Germinal center (tissue), 1 donor: ENCODE measurements around the gene LAMB4.
A peak's percentile ranks its signal among the peaks of the same experiment; 100 is the strongest.

Source experiments
- DNase-seq: peaks from one replicate; pipeline ENCODE4 v3.0.0; 2012; ENCODE audit warnings: mixed read lengths, low spot score

The LAMB4 gene

GRCh38 chr7:108142180-108142579, 12.0 kb upstream of the LAMB4 start:
- DNase-seq: no peak

DNA sequence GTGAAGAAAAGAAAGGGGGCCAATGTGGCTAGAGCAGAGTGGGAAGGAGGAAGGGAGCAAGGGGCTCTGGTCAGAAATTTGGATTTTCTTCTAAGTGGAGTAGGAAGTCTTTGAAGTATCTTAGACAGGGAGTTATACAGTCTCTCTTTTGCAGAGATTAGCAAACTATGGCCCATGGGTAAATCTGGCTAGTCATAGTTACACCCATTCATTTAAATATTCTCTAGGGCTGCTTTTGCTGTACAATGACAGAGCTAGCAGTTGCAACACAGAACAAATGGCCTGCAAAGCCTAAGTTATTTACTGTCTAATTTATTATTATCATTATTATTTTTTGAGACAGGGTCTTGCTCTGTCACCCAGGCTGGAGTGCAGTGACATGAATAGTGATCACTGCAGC, 10.5 kb upstream of the LAMB4 start:
- no peak for DNase-seq

- no peak for DNase-seq
Observed at GRCh38 chr7:108138911-108139310, 8.8 kb upstream of the LAMB4 start.

DNA sequence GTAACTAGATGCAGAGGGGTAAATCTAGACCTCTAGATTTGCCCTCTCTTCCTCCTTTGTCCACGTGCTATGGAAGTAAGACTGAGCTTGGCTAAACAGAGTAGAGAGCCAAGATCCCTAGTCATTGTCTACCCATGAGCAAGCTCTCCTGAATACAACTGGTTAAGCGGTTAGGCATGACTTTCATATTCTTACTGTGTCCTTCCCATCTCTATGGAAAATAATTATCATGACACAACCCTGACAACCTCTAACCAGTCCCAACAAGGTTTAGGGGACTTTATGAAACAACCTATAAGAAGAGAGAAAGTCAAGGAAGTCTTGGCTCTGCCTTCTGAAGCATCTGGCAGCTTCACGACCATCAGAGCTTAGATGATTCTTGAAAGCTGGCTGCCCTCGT, 7.8 kb upstream of the LAMB4 start:
- DNase-seq: no peak

DNA sequence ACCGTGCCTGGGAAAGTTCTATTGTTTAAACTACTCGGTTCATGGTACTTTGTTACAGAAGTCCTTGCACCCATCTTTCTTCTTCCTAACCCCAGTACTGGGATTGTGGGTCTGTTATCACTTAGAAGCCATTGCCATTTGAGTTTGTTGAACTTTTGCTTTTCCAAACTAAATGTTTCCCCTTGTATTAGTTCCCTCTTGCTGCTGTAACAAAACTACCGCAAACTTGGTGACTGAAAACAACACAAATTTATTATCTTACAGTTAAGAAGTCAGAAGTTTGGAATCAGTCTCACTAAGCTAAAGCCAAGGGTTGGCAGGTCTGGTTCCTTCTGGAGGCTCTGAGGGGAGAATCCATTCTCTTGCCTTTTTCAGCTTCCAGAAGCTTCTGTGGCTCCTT, 6.9 kb upstream of the LAMB4 start:
- DNase-seq: no peak

DNA sequence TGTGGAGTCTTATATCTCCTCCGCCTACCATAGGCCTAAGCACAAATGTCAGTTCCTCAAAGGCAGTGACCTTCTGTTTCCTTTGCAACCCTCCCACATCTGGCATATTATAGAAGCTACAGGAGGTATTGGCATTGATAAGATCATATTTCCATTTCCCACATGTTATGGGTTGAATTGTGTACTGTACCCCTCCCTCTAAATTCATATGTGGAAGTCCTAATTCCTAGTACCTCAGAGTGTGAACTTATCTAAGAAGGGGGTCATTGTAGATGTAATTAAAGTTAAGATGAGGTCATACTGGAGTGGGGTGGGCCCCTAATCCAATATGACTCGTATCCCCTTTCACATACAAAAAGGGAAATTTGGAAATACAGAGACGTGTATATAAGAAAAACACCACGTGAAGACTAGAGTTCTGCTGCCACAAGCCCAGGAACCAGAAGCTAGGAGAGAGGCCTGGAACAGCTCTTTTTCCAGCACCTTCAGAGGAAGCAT, 6.1 kb upstream of the LAMB4 start:
- no peak for DNase-seq

DNA sequence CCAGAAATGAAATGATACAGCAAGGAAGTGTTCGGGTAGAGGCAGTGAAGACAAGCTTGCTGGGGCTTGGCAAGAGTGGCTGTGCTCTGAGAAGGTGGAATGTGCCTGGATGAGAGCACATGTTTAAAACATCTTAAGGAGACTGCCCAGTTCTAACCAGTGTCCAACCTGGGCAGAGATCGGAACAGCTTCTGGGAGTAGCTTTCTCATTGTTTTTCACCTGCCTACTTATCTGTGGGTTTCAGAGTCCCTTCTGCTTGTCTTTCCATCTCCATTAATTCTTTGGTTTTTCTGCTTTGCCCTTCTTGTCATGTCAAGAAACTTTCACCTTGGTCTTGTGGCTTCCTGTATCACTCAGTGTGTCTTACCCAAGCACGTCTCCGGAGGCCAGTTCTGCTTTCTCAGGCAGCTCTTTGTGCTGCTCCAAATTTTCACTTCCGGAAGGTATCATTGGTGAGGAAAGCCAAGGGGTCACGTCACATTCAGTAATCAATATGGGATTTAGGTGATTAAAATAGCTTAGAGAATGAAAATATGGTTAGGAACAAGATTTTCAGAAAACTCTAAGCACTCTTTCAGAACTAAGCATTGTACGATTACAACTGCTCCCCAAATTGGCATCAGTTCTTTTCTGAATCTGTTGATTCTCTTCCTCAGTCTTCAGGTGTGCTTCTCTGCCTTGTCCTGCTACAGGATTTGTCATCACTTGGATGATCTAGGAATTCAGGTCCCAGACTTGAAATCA, 5.5 kb upstream of the LAMB4 start:
- DNase-seq: peak; percentile 7

- no peak for DNase-seq
Observed at GRCh38 chr7:108134486-108134885, 4.3 kb upstream of the LAMB4 start.

DNA sequence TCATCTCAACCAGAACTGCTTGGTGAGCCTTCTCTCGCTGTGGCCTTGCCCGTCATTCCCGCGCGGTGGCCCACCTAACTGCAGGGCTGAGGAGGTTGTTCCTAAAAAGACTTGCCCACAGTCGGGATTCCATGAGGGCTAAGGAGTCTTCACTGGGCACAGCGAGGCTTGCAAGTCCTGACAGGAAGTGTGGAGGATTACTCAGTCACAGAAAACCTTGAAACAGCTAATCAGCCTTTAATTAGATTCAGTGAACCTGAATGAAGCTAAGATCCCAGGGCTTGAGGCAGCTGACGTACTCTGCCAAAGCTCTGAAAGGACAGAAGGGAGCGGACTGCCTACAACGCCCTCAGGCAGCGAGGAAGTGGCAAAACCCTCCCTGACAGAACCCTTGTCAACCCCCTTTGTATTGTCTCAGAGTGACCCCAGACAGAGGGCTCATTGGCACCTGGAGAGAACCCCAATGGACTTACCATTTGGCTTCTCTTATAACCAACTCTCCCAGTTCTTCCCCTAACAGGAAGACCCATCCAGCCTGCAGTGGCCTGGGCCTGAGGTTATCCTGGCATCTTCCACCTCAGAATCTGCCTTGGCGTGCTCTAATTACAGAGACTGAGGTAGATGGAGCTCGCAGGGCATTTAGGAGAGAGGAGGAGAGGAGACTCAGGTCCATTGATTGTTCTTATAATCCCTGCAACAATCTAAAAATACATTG, 2.5 kb upstream of the LAMB4 start:
- DNase-seq: no peak

DNA sequence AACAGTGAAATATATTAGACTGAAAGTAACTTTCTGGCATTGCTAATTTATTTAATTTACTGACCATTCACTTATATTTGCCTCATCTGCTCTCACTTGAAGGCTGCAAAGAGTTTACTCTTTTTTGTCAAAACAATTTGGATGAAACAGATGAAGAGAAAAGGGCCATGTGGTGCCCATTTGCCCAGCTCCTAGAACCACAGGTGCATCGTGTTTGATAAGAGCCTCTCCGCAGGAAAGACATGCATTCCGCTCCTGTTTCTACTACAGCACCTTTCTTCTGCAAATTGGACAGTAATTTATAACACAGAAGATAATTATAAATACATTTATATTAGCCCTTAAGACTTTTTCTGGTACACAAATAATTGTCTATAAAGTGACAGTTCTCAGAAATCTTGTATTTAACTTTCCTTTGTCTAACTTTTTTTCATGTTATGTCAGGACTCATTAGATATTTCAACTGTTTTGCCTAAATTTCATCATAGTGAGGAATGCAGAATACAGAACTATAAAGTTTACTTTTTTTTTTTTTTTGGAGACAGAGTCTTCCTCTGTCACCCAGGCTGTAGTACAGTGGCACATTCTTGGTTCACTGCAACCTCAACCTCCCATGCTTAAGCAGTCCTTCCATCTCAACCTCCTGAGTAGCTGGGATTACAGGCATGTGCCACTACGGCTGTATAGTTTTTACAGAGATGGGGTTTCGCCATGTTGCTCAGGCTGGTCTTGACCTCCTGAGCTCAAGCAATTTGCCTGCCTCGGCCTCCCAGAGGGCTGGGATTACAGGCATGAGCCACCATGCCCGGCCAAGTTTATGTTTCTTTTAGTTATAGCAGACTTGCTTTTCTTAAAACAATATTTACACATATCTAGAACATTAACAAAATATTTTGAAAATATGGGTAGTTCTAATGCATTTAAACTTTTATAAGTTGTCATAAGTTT, 869 bp downstream of the LAMB4 start:
- DNase-seq: no peak

DNA sequence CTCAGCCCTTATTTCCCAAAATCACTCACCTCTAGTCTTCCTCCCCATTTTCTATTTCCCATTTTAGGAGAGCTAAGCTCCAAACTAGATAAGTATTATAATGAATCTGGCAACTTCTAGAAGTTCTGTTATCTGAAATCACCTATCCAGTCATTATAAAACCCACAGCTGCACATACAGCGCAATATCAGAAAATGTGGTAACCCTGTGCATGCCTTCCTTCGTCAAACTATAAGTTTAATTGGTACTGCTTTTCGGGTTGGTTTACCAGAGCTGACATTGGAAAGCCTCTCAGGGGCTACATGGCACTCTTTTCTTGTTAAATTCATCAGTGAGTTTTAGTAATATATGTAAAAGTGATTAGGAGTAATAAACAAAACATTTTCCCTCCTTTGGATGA, 1.6 kb downstream of the LAMB4 start:
- no peak for DNase-seq

DNA sequence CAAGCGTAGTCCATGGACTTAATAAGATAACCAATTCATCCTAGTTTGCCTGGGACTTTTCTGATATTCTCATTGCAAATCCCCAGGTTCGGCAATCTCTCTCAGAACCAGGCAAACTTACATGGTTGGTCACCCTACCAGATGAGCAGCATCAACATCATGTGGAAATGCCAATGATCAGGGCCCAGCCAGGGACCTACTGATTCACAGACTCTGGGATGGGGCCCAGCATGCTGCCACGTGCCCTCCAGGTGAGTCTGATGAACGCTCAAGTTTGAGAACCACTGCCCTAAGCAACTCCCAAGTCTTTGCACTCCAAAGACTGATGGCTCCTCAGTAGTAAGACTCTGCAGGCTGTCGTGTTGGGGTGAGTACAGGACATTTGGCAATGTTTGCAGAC, 2.7 kb downstream of the LAMB4 start:
- DNase-seq: no peak

DNA sequence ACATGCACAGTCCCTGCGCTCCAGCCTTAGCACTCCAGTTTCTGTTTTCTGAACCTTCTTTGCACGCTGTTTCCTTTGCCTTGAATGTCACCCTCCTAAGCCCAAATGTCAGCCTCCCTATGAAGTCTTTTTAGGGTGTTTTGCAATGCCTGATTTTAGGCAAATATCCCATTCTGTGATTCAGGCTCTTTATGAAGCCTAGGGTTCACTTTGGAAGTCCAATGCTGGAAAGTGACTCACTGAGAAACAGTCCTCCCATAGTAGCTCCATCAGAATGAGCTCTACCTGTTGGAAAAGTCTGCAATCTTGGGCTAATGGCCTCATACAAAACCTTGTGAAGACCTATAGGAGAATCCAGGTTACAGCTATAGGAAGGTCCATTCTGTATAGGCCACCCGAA, 5.3 kb downstream of the LAMB4 start:
- DNase-seq: no peak

GRCh38 chr7:108122181-108122580, 8.0 kb downstream of the LAMB4 start:
- no peak for DNase-seq

DNA sequence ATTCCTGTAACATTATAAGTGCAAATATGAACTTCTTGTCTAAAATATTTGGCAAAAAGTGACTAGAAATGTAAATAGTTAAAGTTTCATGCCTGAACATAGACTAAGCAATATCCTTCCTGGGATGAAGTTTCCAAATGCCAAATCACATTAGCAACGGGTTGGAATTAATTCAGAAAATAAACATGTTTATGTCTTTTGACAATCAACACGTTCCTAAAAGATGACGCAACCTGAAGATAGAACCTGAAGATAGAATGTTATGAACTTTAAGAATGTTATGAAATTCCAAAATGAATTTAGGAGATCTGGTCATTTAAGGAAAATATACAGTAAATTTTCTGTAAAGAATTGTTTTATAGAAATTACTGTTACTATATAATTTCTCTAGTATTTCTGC, 9.2 kb downstream of the LAMB4 start:
- DNase-seq: no peak

- no peak for DNase-seq
Observed at GRCh38 chr7:108120196-108120595, 10.0 kb downstream of the LAMB4 start.

DNA sequence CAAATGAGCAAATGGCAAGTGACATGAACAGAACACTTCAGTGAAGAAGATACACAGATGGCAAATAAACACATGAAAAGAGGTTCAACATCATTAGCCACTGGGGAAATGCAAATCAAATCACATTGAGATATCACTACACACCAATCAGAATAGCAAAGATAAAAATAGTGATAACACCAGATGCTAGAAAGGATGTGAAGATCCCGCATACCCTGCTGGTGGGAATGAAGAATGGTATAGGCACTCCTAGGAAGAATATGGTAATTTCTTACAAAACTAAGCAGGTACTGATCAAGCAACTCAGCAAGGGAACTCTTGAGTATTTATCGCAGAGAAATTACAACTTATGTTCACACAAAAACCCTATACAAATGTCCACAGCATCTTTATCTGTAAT, 11.2 kb downstream of the LAMB4 start:
- no peak for DNase-seq

GRCh38 chr7:108114117-108114841, 15.9 kb downstream of the LAMB4 start:
- DNase-seq: no peak

DNA sequence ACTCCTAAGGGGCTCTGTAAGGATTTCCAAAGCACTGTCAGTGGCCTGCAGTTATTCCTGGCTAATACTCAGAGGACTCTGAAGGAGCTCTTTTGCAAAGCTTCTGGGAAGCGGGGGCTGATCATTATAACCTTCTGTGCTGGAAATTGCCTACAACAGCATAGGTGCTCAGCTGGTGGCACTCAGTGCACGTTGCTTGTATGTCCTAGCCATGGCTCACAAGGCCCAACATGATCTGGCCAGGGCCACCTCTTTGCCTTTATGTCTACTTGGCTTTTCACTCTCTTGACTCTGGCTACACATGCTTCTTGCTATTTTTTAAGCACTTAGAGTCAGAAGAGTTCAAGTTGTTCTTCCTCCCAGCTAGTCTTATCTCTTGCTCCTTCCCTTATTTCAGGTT, 17.5 kb downstream of the LAMB4 start:
- no peak for DNase-seq

DNA sequence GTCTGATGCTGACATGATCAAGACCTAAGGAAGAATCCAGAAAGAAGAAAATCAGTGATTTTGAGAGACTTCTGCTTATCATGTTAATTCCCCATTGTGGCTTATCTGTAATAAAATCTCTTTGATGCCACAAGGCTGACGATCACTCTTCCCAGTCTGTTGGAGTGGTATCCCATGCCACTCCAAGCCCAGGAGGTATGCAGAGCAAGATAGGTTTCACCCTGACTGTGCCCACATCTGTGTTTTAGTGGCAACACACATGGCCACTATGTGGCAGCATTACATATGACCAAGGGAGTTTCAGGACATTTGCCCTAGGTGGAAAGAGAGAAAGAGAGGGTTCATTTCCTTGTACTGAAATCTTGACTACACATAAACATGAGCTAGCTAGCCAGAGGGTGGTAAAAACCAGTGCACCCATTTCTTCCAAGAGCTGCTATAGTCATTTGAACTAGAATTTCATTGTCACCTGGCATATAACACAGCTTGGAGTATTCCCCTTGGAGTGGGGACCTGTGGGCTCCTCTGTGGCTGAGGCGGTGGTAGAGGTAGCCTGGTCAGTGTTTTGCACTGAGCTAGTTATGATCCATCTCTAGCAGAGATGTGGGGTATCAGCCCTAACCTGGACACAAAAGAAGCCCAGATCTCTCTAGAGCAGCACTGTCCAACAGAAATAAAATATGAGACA, 20.8 kb downstream of the LAMB4 start:
- peak; percentile 6 for DNase-seq

DNA sequence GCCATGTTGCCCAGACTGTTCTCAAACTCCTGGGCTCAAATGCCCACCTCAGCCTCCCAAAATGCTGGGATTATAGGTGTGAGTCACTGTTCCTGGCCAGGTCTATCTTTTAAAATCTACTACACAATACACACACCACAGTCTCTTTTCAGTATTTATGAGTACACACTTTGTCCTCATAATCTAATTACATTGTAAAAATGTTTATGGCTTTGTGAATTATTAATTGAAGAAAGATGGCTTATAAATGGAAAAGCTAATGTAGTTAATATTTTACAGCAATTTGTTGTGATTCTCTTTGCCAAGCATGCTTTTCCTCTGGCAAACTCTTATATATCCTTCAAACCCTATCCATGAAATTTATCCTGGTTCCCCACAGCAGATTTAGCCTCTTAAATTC, 22.0 kb downstream of the LAMB4 start:
- DNase-seq: no peak
